HuH-7.5 (cell line): ENCODE results near the gene CALD1.

Experiments used
- DNase-seq: peaks from one replicate; pipeline ENCODE4 v3.0.0; 2011; ENCODE audit warnings: low spot score

Gene CALD1

GRCh38 chr7:134894928-134895327 lies 115.5 kb downstream of the CALD1 start:
- DNase-seq, result no peak

DNA sequence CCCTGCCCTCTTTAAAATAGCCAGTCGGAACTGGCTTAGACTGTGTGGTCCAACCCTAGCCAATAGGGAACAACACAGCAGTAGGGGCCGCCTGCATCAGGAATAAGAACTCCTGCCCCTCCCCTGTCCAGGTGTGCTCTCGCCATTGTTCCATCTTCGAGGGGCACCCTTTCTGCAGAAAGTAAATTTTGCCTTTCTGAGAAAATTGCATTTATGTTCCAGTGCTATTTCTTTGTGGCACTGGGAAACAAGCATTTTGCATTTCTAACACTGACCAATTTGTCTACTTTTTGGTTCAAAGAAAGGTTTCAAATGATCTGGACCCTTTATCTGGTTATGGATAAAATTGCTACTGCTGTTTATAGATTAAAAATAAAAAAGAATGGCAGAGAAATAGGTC lies 116.6 kb downstream of the CALD1 start:
- DNase-seq, result no peak

- no peak for DNase-seq
Measured at GRCh38 chr7:134897936-134898335, 118.5 kb downstream of the CALD1 start.

- no peak for DNase-seq
Measured at GRCh38 chr7:134899729-134900128, 120.3 kb downstream of the CALD1 start.

DNA sequence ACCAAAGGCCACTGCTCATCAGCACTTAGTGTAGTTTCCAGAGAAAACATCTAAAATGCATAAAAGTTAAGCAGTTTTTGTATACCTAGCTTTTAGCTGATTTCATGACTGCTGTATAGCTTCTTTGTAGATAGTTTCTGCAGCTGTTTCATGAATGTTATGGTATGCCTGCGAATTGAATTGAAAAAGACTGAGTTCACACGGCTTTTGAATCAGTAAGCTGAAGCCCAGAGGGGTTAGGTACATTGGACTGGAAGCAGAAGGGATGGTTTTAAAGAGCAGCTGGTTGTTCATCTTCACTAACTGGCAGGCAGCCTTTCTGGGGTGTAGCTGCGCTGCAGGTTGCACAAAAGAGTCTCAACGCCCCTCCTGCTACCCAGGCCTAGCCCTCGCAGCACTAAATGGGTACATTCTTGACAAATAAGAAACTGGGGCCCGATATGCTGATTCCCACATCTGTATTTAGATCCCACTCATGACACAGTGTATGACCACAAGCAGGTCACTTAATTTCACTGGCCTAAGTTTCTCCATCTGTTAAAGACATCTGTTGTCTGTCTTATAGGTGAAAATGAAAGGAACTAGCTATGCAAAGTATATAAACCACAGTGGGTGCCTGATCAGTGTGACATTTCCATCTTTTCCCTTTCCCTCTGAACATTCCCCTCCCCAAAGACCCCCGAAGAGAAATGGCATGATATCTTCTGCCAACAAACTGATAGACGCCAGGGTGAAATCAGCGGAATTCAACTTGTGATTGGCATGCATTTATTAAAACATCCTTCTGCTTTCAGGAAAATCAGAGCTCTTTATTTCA lies 120.9 kb downstream of the CALD1 start:
- no peak for DNase-seq

- DNase-seq, result no peak
Measured at GRCh38 chr7:134901389-134902020, 122.1 kb downstream of the CALD1 start.

- DNase-seq, result no peak
Measured at GRCh38 chr7:134902058-134902457, 122.6 kb downstream of the CALD1 start.

DNA sequence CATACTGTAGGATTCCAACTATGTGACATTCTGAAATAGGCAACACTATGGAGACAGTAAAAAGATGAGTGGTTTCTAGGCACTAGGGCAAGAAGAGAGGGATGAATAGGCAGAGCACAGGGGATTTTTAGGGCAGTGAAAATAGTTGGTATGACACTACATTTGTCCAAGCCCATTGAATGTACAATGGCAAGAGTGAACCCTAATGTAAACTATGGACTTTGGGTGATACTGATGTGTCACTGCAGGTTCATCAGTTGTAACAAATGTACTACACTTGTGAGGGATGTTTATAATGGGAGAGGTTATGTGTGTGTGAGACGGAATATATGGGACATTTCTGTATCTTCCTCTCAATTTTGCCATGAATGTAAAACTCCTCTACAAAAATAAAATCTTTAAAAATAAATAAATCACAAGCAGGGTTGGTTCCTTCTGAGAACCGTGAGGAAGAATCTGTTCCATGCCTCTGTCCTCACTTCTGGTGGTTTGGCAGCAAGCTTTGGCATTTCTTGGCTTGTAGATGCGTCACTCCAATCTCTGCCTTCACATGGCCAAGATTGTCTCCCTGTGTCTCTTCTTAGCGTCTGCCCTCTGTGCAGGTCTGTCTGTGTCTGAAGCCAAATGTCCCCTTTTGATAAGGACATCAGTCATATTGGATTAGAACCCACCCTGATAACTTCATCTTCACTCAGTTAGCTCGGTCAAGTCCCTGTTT lies 123.8 kb downstream of the CALD1 start:
- DNase-seq, result no peak

DNA sequence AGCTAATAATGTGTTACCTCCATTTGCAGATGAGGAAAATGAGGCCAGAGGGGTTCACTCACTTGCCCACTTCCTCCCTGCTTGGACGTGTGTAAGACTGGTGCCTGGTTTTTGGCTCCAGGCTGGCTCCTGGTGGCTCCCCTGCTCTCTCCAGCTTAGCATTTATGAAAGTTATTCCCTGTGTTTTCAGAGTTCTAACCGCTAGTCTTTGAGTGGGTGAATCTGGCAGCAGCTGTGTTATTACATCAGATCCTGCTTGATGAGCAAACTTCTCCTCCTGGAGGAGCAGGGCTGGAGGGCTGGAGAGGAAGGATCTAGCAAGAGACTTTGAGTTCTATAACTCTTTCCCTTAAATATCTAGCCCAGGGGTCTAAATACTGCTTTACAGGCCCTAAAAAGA lies 125.9 kb downstream of the CALD1 start:
- no peak for DNase-seq

DNA sequence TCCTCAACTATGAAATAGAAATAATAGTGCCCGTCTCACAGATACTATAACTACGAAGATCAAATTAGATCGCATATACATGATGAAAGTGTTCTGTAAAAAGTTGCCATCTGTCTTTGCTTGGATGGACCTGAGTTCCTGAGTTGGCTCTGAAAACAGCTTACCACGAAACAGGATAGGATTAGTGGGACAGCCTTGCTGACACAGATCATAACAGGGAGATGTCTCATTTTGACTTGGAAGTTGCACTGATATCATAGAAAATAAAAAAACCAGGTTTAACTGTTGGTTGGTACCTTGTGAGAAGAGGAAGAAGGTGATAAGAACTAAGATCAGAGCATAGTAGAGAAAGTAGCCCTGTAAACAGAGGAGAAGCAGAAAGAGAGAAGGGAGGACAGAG lies 127.6 kb downstream of the CALD1 start:
- DNase-seq, result no peak

GRCh38 chr7:134907639-134908038 lies 128.2 kb downstream of the CALD1 start:
- no peak for DNase-seq

- no peak for DNase-seq
Measured at GRCh38 chr7:134908289-134908688, 128.9 kb downstream of the CALD1 start.

GRCh38 chr7:134910214-134910890 lies 130.9 kb downstream of the CALD1 start:
- DNase-seq, result peak; percentile 35

DNA sequence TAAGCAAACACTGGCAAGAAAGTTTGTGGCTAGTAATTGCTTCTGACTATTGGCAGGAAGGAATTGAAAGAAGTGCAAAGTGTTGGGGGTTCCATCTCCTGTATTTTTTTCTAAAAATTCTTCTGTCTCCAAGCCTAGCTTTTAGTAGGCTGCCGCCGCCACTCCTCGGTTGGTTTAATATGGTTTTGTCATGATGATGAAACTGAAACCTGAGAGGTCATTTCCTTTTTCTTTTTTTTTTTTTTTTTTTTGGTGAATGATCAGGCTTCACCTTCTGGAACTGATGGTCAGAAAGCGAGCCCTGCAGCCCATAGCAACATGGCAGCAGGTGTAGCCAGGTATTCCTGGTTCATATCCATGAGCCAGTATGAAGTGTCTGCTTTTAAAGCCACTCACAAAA lies 131.5 kb downstream of the CALD1 start:
- no peak for DNase-seq

- DNase-seq, result no peak
Measured at GRCh38 chr7:134916171-134916883, 136.9 kb downstream of the CALD1 start.

GRCh38 chr7:134919240-134919641 lies 139.8 kb downstream of the CALD1 start:
- no peak for DNase-seq

- no peak for DNase-seq
Measured at GRCh38 chr7:134920026-134920753, 140.8 kb downstream of the CALD1 start.

- no peak for DNase-seq
Measured at GRCh38 chr7:134922720-134923704, 143.6 kb downstream of the CALD1 start.

- no peak for DNase-seq
Measured at GRCh38 chr7:134925766-134926165, 146.3 kb downstream of the CALD1 start.

DNA sequence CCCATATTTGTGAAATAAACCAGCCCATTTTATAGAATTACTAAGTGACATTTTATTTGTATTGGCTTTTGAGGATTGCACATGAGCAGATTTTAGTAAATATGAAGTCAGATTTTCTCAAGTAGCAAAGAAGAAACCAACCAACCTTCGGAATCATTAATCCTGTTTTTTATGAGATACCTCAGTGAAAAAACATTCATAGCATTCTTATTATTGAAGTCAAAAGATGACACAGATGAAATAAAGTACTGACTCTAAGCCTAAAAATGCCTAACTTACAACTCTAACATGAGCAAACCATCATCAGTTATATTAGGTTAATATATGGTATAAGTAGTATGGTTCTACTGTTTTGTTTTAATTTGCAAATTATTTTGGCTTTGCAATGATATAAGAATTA lies 147.0 kb downstream of the CALD1 start:
- DNase-seq, result no peak
